ENCODE data around the gene ADAR.

- TF ChIP-seq E2F1 (CRISPR knock-in tag; IDR thresholded peaks at IDR 0.05), result no peak
- TF ChIP-seq ZBTB43 (CRISPR knock-in tag; IDR thresholded peaks at IDR 0.05), result no peak
- TF ChIP-seq USF1 (CRISPR knock-in tag; IDR thresholded peaks at IDR 0.05), result no peak
- no peak for TF ChIP-seq CTCF (IDR thresholded peaks at IDR 0.05)
- no peak for TF ChIP-seq E2F5 (CRISPR knock-in tag; IDR thresholded peaks at IDR 0.05)
- TF ChIP-seq ZNF512 (CRISPR knock-in tag; IDR thresholded peaks at IDR 0.05; ENCODE audit: borderline replicate concordance), result no peak
- no peak for TF ChIP-seq MXD4 (CRISPR knock-in tag; IDR thresholded peaks at IDR 0.05; ENCODE audit: borderline replicate concordance)
- TF ChIP-seq STAT6 (CRISPR knock-in tag; conservative IDR thresholded peaks at IDR 0.05; ENCODE audit: low read depth), result no peak
- TF ChIP-seq CREB1 (CRISPR knock-in tag; IDR thresholded peaks at IDR 0.05), result no peak
- no peak for TF ChIP-seq MAX (CRISPR knock-in tag; IDR thresholded peaks at IDR 0.05)
- no peak for TF ChIP-seq TCF7 (CRISPR knock-in tag; IDR thresholded peaks at IDR 0.05; ENCODE audit: low read depth)
- no peak for TF ChIP-seq TP53 (CRISPR knock-in tag; IDR thresholded peaks at IDR 0.05)
Measured at GRCh38 chr1:154557939-154558719, 49.9 kb downstream of the ADAR start, which contains the start of gene UBE2Q1.

All from WTC11 (cell line).